ENCODE data around the gene BORCS5.

- no peak for TF ChIP-seq CTCF (IDR thresholded peaks at IDR 0.05; ENCODE audit: low read length)
- TF ChIP-seq EZH2 (IDR thresholded peaks at IDR 0.05; ENCODE audit: borderline replicate concordance, low read length) = no peak
Measured at GRCh38 chr12:12364787-12365445, 8.0 kb downstream of the BORCS5 start.

All from OCI-LY1 (cell line).